Endothelial cell (in vitro differentiated cells): ENCODE data around the gene GJA9. TPM values are rescaled to one million over a fixed set of nuclear protein-coding genes. Genes with fewer than 3 reads are reported as not detected.

ENCODE experiments used
- DNase-seq: peaks from one replicate; pipeline ENCODE4 v3.0.0; 2021; ENCODE audit warnings: low spot score
- H3K27ac Mint-ChIP-seq: one replicate; pipeline ENCODE4 v1.8.0; 2021; ENCODE audit warnings: mixed read lengths, inconsistent platforms; ENCODE audit not compliant: unreplicated experiment
- H3K27me3 Mint-ChIP-seq: one replicate; pipeline ENCODE4 v1.8.0; 2021; ENCODE audit warnings: mild to moderate bottlenecking, moderate library complexity, mixed read lengths, inconsistent platforms; ENCODE audit not compliant: unreplicated experiment
- H3K36me3 Mint-ChIP-seq: one replicate; pipeline ENCODE4 v1.8.0; 2021; ENCODE audit warnings: mild to moderate bottlenecking, low read depth, mixed read lengths, inconsistent platforms; ENCODE audit not compliant: unreplicated experiment
- H3K4me1 Mint-ChIP-seq: one replicate; pipeline ENCODE4 v1.8.0; 2021; ENCODE audit warnings: mild to moderate bottlenecking, mixed read lengths, inconsistent platforms; ENCODE audit not compliant: unreplicated experiment
- H3K4me3 Mint-ChIP-seq: one replicate; pipeline ENCODE4 v1.8.0; 2021; ENCODE audit warnings: mild to moderate bottlenecking, mixed read lengths, inconsistent platforms; ENCODE audit not compliant: unreplicated experiment
- H3K9me3 Mint-ChIP-seq: one replicate; pipeline ENCODE4 v1.8.0; 2021; ENCODE audit warnings: mixed read lengths, inconsistent platforms; ENCODE audit not compliant: unreplicated experiment
- CTCF ChIP-seq: fragments of 200-600 bp; sonication (generic); IDR thresholded peaks from one replicate; pipeline ENCODE4 v1.5.0; 2021; ENCODE audit warnings: antibody characterized with exemption; ENCODE audit not compliant: unreplicated experiment
- total RNA-seq: library from RNA; stranded (reverse); fragmentation: NEBNext Ultra II Directional; extraction: Animal tissue kit (Norgen Biotek cat#: 25700); gene quantifications from one replicate; pipeline ENCODE4 v1.2.1, GENCODE V29; 2021; ENCODE audit not compliant: unreplicated experiment

GJA9 gene
- total RNA-seq, 1 donor from 2014 or later, result not detected

GRCh38 chr1:38898653-38899230 is 17.4 kb upstream of the GJA9 start:
- DNase-seq, result no peak
- no peaks in the 10 kb centered on the region for H3K36me3 Mint-ChIP-seq
- no peak overlapping the region for H3K4me3 Mint-ChIP-seq
- TF ChIP-seq CTCF, result no peak
- no peak overlapping the region for H3K27ac Mint-ChIP-seq
- no peaks in the 10 kb centered on the region for H3K4me1 Mint-ChIP-seq
- H3K9me3 Mint-ChIP-seq, result no peaks in the 10 kb centered on the region
- no peaks in the 10 kb centered on the region for H3K27me3 Mint-ChIP-seq

GRCh38 chr1:38896169-38896568 is 14.8 kb upstream of the GJA9 start:
- Mint-ChIP-seq H3K27me3 (no peaks in the 10 kb centered on the region), H3K36me3 (no peaks in the 10 kb centered on the region), H3K4me3 (no peak overlapping the region), H3K4me1 (no peaks in the 10 kb centered on the region), H3K27ac (no peak overlapping the region), H3K9me3 (no peaks in the 10 kb centered on the region)
- DNase-seq, result no peak
- no peak for TF ChIP-seq CTCF

GRCh38 chr1:38892976-38893375 is 11.6 kb upstream of the GJA9 start:
- Mint-ChIP-seq H3K27ac (no peak overlapping the region), H3K4me3 (no peak overlapping the region), H3K27me3 (no peaks in the 10 kb centered on the region), H3K4me1 (peaks cover 7% of the 10 kb centered on the region), H3K9me3 (no peaks in the 10 kb centered on the region), H3K36me3 (no peaks in the 10 kb centered on the region)
- TF ChIP-seq CTCF, result no peak
- no peak for DNase-seq

GRCh38 chr1:38891753-38892152 is 10.4 kb upstream of the GJA9 start:
- Mint-ChIP-seq H3K9me3 (no peaks in the 10 kb centered on the region), H3K4me1 (peaks cover 7% of the 10 kb centered on the region), H3K27me3 (no peaks in the 10 kb centered on the region), H3K4me3 (no peak overlapping the region), H3K27ac (no peak overlapping the region), H3K36me3 (no peaks in the 10 kb centered on the region)
- DNase-seq, result no peak
- TF ChIP-seq CTCF, result no peak

GRCh38 chr1:38889589-38889988 is 8.2 kb upstream of the GJA9 start:
- H3K9me3 Mint-ChIP-seq, result no peaks in the 10 kb centered on the region
- H3K27ac Mint-ChIP-seq, result no peak overlapping the region
- H3K4me3 Mint-ChIP-seq, result no peak overlapping the region
- H3K27me3 Mint-ChIP-seq, result no peaks in the 10 kb centered on the region
- no peak for TF ChIP-seq CTCF
- peaks cover 7% of the 10 kb centered on the region for H3K4me1 Mint-ChIP-seq
- no peaks in the 10 kb centered on the region for H3K36me3 Mint-ChIP-seq
- DNase-seq, result no peak
